Fibroblast of skin of right quadriceps (primary cell): ENCODE data around the gene COBLL1.
A peak's percentile ranks its signal among the peaks of the same experiment; 100 is the strongest.

ENCODE experiments used
- DNase-seq: peaks from one replicate; pipeline ENCODE4 v3.0.0-alpha.2; 2013

The COBLL1 gene

DNA sequence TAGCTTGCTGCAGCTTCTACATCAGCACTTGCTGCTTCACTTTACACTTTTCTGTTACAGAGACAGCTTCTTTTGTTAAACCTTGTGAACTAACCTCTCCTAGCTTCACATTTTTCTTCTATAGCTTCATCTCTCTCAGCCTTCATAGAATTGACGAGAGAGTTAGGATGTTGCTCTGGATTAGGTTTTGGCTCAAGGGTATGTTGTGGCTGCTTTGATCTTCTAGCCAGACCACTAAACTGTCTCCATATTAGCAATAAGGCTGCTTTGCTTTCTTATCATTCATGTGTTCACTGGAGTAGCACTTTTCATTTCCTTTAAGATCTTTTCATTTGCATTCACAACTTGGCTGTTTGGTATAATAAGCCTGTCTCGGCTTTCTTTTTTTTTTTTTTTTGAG is 174.1 kb downstream of the COBLL1 start:
- DNase-seq: no peak

DNA sequence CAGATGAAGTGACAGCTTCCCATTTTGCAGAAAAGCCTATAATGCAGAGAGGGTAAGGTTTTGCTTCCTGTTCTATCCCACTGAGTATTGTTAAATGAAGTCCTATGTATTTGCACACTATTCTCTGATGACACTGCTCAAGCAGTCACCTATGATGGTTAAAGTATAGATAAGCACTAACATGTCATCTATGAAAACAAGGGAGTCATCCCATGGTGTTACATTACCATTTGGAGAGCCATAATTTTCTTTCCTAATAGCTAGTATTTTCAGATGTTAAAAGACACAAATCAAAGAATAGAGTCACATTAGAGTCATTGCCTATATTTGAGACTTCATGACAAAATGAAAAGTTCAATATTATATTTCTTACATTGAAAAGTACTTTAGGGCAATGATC is 177.6 kb downstream of the COBLL1 start:
- DNase-seq: no peak

DNA sequence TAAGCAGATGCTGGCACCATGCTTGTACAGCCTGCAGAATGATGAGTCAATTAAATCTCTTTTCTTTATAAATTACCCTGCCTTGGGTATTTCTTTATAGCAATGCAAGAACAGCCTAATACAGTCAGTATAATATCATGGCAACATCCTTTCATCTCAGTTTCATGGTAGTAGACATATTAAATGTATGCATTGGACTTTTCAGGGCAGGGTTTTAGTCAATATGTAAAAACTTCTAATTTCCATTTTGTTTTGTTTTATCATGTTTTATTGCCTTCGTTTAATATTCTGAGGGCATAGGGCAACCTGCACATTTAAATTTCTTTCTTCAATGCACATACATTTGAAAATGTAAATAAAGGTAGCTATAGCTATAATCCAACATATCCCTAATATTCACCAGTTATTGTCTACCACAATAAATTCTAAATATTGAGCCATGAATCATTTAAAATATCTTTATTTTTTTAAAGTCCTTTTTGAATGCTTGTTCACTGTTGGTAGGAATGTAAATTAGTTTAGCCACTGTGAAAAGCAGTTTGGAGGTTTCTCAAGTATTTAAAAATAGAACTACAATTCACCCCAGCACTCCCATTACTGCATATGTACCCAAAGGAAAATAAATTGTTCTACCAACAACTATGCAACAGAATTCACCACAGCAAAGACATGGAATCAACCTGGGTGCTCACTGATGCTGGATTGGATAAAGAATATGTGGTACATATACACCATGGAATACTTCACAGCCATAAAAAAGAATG is 178.6 kb downstream of the COBLL1 start:
- no peak for DNase-seq

DNA sequence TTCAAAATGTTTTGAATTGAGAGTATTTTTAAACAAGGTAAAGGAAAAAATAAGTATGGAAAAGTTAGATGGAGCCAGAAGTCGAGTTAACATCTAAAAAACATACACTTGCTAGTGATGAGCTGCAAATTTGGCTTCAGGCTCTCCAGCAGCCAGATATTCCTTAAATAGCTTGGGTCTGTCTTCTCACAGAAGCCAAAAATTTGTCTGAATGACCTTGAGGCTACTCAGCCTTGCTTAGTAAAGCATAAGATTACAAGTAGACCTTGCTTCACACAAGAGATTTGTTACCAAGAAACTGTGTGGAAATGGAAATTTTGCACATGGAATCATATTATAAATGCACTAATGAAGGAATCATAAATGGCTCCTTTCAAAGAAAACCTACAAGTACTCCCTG is 179.6 kb downstream of the COBLL1 start:
- DNase-seq: no peak

DNA sequence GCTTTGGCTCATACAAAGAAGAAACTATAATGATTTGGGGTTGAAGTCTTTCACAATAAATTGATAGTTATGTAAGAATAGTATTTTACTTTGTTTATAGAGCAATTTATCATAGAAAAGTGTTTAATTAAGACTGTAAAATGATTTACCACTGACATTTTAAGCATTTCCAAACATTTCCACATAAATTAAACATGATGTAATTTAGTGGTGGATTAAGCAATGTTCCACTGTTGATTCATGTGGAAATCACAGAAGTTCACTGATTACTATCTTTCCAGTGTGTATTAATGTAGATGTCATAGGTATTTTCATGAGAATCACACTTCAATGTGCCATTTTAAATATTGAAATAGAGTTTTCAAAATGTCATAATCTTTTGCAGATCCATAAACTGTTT is 180.3 kb downstream of the COBLL1 start:
- peak; percentile 58 for DNase-seq

DNA sequence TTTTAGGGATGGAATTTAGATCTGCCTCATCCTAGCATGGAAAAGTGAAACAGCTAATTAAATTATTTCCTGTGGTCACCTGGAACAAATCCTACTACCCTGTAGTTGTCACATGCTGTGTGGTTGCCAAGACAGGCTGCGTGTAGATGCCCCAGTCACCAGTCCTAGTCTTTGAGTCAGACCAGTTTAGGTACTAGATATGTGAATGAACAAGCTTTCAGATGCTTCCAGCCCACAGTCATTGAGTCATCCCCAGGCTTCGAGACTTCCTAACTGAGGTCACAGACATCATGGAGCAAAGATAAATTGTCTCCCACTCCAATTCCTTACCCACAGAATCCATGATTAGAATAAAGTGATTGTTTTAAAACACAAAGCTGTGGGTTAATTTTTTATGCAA is 184.5 kb downstream of the COBLL1 start:
- DNase-seq: peak; percentile 85

DNA sequence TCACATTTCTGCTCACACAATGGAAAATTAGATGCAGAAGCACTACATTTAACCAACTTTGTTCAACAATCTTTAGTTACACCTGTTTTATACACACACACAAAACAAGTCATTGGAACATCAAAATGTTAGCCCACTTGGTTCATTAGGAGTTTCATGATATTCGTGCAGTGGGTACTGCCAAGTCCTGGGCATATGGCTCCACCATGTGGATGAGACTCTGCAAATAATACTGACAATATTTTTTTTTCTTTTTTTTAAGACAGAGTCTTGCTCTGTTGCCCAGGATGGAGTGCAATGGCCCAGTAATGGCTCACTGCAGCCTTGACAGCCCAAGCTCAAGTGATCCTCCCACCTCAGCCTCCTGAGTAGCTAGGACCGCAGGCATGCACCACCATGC is 185.9 kb downstream of the COBLL1 start:
- peak; percentile 6 for DNase-seq

DNA sequence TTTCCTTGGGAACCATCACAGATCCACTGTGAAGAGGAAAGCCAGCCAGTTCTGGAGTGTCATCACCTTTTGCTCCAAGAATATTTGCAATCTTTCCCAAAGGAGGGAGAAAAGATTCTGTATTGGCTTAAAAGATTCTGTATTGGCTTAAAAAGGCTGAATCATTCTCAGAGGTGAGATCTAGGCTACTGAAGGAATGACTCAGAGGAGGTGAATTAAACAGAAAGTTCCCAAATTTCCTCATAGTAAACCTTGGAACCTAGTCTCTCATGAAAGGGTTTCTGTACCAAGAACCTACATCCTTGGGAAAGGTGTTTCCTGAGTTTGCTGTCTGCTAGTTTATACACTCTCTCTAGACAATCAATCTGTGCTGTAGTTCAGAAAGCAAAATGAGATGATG is 186.3 kb downstream of the COBLL1 start:
- peak; percentile 22 for DNase-seq

DNA sequence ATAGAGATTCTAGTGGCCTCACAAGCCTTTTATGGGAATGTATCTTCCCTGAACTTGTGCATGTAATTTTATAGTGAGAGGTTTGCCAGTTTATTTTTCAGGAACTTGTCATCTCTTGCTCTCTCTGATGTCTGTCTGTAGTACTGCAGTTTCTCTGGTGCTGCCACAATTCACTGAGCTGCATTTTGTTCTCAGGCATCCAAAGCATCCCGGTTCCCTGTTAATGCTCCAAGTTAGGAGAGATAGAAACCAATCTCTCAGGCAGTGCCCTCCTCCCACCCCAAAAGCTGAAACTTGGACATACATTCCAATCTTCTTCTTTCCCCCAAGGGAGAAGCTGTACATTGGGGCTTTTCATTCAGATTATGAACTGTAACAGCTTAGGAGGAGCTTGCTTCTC is 190.3 kb downstream of the COBLL1 start:
- DNase-seq: no peak

DNA sequence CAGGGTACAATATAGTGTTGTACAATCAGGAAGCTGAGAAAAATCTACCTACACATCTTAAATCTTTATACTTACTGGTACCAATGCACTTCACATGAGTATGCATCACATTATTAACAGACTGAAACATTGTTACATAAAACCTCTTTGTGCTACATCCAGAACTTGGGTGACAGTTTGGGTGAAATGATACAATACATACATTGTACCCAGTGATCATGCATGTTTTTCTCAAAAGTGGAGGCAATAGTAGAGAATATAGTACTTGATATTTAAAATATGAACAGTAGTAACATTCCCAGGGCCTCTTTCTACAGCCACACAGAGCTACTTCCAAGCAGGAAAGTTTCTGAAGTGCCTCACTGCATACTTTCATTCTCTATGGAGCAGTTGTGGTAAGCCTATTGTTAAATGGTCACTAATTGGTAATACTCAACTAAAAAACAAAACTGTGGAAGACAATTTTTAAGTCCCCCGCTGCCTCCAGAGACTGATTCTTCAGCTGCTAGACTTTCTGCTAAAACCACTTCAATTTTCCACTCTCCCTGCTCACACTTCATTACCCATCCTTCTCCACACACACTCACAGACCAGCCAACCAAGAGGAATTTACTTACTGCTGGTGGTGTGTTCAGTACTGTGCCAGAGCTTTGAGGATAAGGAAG is 197.5 kb downstream of the COBLL1 start:
- DNase-seq: no peak

DNA sequence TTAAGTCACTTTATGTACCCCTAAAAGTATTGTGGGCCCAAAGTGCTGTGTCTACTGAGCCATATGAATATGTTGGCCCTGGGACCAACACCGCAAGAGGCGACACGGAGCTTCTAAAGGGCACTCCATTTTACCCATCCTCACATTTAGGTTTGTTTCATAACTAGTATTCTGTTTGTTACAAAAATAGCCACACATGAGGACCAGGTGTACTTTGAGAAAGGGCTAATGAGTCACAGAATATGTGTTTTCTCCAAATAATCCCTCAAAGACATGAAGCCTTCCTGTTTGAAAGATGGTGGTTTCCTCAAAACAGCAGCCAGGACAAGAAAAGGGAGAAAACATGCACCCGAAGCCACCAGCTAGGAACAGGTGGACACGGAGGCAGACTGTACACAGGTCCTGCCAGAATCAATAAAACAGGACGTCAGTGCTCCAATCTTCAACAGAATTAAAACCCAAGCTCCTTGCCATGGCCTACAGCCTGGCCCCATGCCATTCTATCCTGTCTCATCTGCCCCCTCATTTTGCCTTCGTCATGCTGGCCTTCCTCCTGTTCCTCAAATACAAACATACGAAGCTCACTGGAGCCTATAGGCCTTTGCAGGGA is 198.6 kb downstream of the COBLL1 start:
- DNase-seq: no peak

DNA sequence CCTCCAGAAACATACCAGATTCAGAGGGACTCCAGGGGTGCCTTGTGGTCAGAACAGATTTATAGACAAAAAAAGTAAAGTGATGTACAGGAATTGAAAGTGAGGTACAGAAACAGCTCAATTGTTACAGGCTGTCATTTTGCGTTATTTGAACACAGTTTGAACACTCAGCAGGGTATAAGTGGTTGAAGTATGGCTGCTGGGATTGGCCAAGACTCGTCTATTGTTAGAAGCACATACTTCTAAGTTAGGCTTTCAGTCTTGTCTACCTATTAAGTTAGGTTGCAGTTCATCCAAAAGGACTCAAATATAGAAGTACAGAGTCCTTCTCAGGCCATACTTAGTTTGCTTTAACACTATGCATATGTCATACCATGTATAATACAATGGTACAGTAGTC is 199.4 kb downstream of the COBLL1 start:
- no peak for DNase-seq
